Measurements from ENCODE around the gene SNX18.

DNA sequence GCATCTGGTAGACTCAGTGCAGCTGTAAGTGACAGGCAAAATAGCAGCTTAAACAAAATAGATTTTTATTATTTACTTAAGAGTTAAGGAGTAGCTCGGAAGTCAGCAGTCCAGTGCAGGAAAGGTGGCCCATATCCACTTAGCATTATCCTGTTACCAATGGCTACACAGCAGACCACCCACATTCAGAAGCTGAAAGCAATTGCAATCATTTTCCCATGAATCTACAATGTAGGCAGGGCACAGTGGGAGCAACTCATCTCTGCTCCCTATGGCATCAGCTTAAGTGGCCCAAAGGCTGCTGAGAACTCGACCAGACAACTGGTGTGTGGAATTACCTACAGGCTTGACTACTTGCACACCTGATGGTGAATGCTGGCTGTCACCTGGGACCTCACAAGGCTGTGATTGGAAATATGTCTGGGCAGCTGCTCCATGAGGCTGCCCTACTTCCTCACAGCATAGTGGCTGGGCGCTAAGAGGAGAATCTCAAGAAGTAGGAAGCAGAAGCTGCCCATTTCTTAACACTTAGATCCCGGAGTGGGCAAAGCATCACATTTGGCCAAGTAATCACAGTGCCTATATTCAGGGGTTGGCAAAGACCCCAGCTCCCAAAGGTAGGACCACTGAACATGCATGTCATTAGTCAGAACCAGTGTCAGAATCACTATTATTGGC is 56.4 kb downstream of the SNX18 start:
- TF ChIP-seq, protein P1, sequence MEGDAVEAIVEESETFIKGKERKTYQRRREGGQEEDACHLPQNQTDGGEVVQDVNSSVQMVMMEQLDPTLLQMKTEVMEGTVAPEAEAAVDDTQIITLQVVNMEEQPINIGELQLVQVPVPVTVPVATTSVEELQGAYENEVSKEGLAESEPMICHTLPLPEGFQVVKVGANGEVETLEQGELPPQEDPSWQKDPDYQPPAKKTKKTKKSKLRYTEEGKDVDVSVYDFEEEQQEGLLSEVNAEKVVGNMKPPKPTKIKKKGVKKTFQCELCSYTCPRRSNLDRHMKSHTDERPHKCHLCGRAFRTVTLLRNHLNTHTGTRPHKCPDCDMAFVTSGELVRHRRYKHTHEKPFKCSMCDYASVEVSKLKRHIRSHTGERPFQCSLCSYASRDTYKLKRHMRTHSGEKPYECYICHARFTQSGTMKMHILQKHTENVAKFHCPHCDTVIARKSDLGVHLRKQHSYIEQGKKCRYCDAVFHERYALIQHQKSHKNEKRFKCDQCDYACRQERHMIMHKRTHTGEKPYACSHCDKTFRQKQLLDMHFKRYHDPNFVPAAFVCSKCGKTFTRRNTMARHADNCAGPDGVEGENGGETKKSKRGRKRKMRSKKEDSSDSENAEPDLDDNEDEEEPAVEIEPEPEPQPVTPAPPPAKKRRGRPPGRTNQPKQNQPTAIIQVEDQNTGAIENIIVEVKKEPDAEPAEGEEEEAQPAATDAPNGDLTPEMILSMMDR (IDR thresholded peaks at IDR 0.05), result no peak
- TF ChIP-seq NFIC (IDR thresholded peaks at IDR 0.05; ENCODE audit: borderline replicate concordance) (no peak), TEAD4 (IDR thresholded peaks at IDR 0.05; ENCODE audit: borderline replicate concordance, insufficient read depth) (no peak), GABPA (IDR thresholded peaks at IDR 0.05; ENCODE audit: low read depth) (no peak), CHD2 (IDR thresholded peaks at IDR 0.05; ENCODE audit: low read length, partially characterized antibody) (no peak)
